ENCODE results near the gene TRAF7.

Gene TRAF7

GRCh38 chr16:2181952-2182351, 26.4 kb downstream of the TRAF7 start:
- DNase-seq (ENCODE audit: low read depth in 2 of 2): no peak

- DNase-seq (ENCODE audit: low read depth in 2 of 2): no peak
Observed at GRCh38 chr16:2183671-2184070, 28.1 kb downstream of the TRAF7 start.

GRCh38 chr16:2184346-2184745, 28.8 kb downstream of the TRAF7 start:
- DNase-seq (ENCODE audit: low read depth in 2 of 2): no peak

- no peak for DNase-seq (ENCODE audit: low read depth in 2 of 2)
Observed at GRCh38 chr16:2184962-2185361, 29.4 kb downstream of the TRAF7 start.

- DNase-seq (ENCODE audit: low read depth in 2 of 2): no peak
Observed at GRCh38 chr16:2186064-2186463, 30.5 kb downstream of the TRAF7 start.

- no peak for DNase-seq (ENCODE audit: low read depth in 2 of 2)
Observed at GRCh38 chr16:2186505-2186904, 30.9 kb downstream of the TRAF7 start.

GRCh38 chr16:2187212-2187611, 31.6 kb downstream of the TRAF7 start:
- DNase-seq (ENCODE audit: low read depth in 2 of 2): no peak

GRCh38 chr16:2188395-2188794, 32.8 kb downstream of the TRAF7 start:
- DNase-seq (ENCODE audit: low read depth in 2 of 2): no peak

- DNase-seq (ENCODE audit: low read depth in 2 of 2): no peak
Observed at GRCh38 chr16:2189252-2189893, 33.8 kb downstream of the TRAF7 start.

- DNase-seq (ENCODE audit: low read depth in 2 of 2): no peak
Observed at GRCh38 chr16:2190002-2190658, 34.5 kb downstream of the TRAF7 start.

GRCh38 chr16:2190659-2191445, 35.3 kb downstream of the TRAF7 start:
- no peak for DNase-seq (ENCODE audit: low read depth in 2 of 2)

- DNase-seq (ENCODE audit: low read depth in 2 of 2): no peak
Observed at GRCh38 chr16:2191446-2191706, 35.8 kb downstream of the TRAF7 start.

GRCh38 chr16:2194166-2194834, 38.7 kb downstream of the TRAF7 start:
- no peak for DNase-seq (ENCODE audit: low read depth in 2 of 2)

GRCh38 chr16:2194852-2195321, 39.3 kb downstream of the TRAF7 start:
- DNase-seq (ENCODE audit: low read depth in 2 of 2): no peak

- no peak for DNase-seq (ENCODE audit: low read depth in 2 of 2)
Observed at GRCh38 chr16:2195322-2196161, 40.0 kb downstream of the TRAF7 start.

GRCh38 chr16:2196162-2196980, 40.8 kb downstream of the TRAF7 start, which contains the start of gene CASKIN1:
Gene CASKIN1 (minus strand): TSS chr16:2196605. CDS start chr16:2196432, 173 bp downstream.
- no peak for DNase-seq (ENCODE audit: low read depth in 2 of 2)

GRCh38 chr16:2196981-2197511, 41.5 kb downstream of the TRAF7 start:
- no peak for DNase-seq (ENCODE audit: low read depth in 2 of 2)

GRCh38 chr16:2197765-2198164, 42.2 kb downstream of the TRAF7 start:
- no peak for DNase-seq (ENCODE audit: low read depth in 2 of 2)

- no peak for DNase-seq (ENCODE audit: low read depth in 2 of 2)
Observed at GRCh38 chr16:2198283-2198682, 42.7 kb downstream of the TRAF7 start.

GRCh38 chr16:2199095-2199494, 43.5 kb downstream of the TRAF7 start:
- DNase-seq (ENCODE audit: low read depth in 2 of 2): no peak
